Left ventricle myocardium inferior (tissue), 1 donor: ENCODE measurements around the gene PHLDA2. TPM values are rescaled to one million over a fixed set of nuclear protein-coding genes. Genes with fewer than 3 reads are reported as not detected.
"Not testable (repeated sequence)": the region's sequence is repeated elsewhere in the genome, so short reads cannot be mapped to it uniquely, and the experiment has no call there.

Experiments used
- DNase-seq: peaks from one replicate; pipeline ENCODE4 v3.0.0-alpha.2; 2020
- H3K27ac ChIP-seq: fragments of 200-600 bp; replicated peaks from 2 replicates; pipeline ENCODE4 v1.8.0; 2021
- H3K27me3 ChIP-seq: fragments of 200-600 bp; 2 replicates; pipeline ENCODE4 v1.8.0; 2021; ENCODE audit warnings: low read depth
- H3K36me3 ChIP-seq: fragments of 200-600 bp; 2 replicates; pipeline ENCODE4 v1.8.0; 2021
- H3K4me1 ChIP-seq: fragments of 200-600 bp; 2 replicates; pipeline ENCODE4 v1.8.0; 2021
- H3K4me3 ChIP-seq: fragments of 200-600 bp; 2 replicates; pipeline ENCODE4 v1.8.0; 2021; ENCODE audit warnings: mild to moderate bottlenecking, moderate library complexity
- H3K9me3 ChIP-seq: fragments of 200-600 bp; replicated peaks from 2 replicates; pipeline ENCODE4 v1.8.0; 2021
- CTCF ChIP-seq: fragments of 200-600 bp; IDR thresholded peaks from 2 replicates; pipeline ENCODE4 v1.8.0; 2021; ENCODE audit warnings: antibody characterized with exemption, mild to moderate bottlenecking, borderline replicate concordance
- intact Hi-C: fragments of 100-400 bp; cut with micrococcal nuclease; formaldehyde crosslinking; loops from one replicate; pipeline ENCODE4 v1.11.0; 2022
- total RNA-seq: library from RNA; stranded (reverse); fragmentation: NEBNext Ultra II Directional; extraction: Animal tissue kit (Norgen Biotek cat#: 25700); gene quantifications from one replicate; pipeline ENCODE4 v1.2.1, GENCODE V29; 2021
- donor health status: DM: no; HTN: yes; CAD: no; lungs with severe emphysema.

Gene PHLDA2
- total RNA-seq, 1 donor from 2014 or later, result not detected

GRCh38 chr11:2910401-2910955 is 18.7 kb downstream of the PHLDA2 start:
- no peak overlapping the region for H3K27ac ChIP-seq
- H3K27me3 ChIP-seq, result peaks cover 32% of the 10 kb centered on the region
- H3K4me1 ChIP-seq, result peaks cover 32% of the 10 kb centered on the region
- H3K4me3 ChIP-seq, result no peak overlapping the region
- no peaks in the 10 kb centered on the region for H3K36me3 ChIP-seq
- intact Hi-C loops, result no loop called here
- no peak for TF ChIP-seq CTCF
- no peak for DNase-seq
- peaks cover 5% of the 10 kb centered on the region for H3K9me3 ChIP-seq

GRCh38 chr11:2909133-2909902 is 19.9 kb downstream of the PHLDA2 start:
- H3K9me3 ChIP-seq, result peaks cover 5% of the 10 kb centered on the region
- H3K4me1 ChIP-seq, result peaks cover 23% of the 10 kb centered on the region
- no peak for TF ChIP-seq CTCF
- intact Hi-C loops, result no loop called here
- peak overlapping the region; percentile 30 for H3K4me3 ChIP-seq
- no peak overlapping the region for H3K27ac ChIP-seq
- H3K27me3 ChIP-seq, result peaks cover 42% of the 10 kb centered on the region
- no peaks in the 10 kb centered on the region for H3K36me3 ChIP-seq
- no peak for DNase-seq

- no peaks in the 10 kb centered on the region for H3K36me3 ChIP-seq
- intact Hi-C loops, result no loop called here
- no peak overlapping the region for H3K4me3 ChIP-seq
- H3K27me3 ChIP-seq, result peaks cover 54% of the 10 kb centered on the region
- no peak for TF ChIP-seq CTCF
- no peak for DNase-seq
- peaks cover 17% of the 10 kb centered on the region for H3K4me1 ChIP-seq
- H3K27ac ChIP-seq, result no peak overlapping the region
- peaks cover 5% of the 10 kb centered on the region for H3K9me3 ChIP-seq
Observed at GRCh38 chr11:2908130-2908529, 21.1 kb downstream of the PHLDA2 start.

- H3K4me3 ChIP-seq, intact Hi-C loops, H3K9me3 ChIP-seq, H3K36me3 ChIP-seq, H3K27ac ChIP-seq, DNase-seq: not testable (repeated sequence)
- peaks cover 68% of the 10 kb centered on the region for H3K27me3 ChIP-seq
- H3K4me1 ChIP-seq, result peaks cover 33% of the 10 kb centered on the region
Observed at GRCh38 chr11:2905299-2905698, 23.9 kb downstream of the PHLDA2 start.

GRCh38 chr11:2904153-2905052 is 24.8 kb downstream of the PHLDA2 start:
- no peak for TF ChIP-seq CTCF
- Histone ChIP-seq H3K36me3 (no peaks in the 10 kb centered on the region), H3K4me3 (no peak overlapping the region), H3K9me3 (peaks cover 5% of the 10 kb centered on the region), H3K27ac (no peak overlapping the region), H3K27me3 (peaks cover 62% of the 10 kb centered on the region), H3K4me1 (peaks cover 37% of the 10 kb centered on the region)
- DNase-seq, result no peak
- intact Hi-C loops, result no loop called here

- Histone ChIP-seq H3K27ac (no peak overlapping the region), H3K27me3 (peaks cover 55% of the 10 kb centered on the region), H3K36me3 (no peaks in the 10 kb centered on the region), H3K4me1 (peaks cover 38% of the 10 kb centered on the region), H3K9me3 (peaks cover 5% of the 10 kb centered on the region), H3K4me3 (no peak overlapping the region)
- TF ChIP-seq CTCF, result no peak
- DNase-seq, result no peak
- intact Hi-C loops, result no loop called here
Observed at GRCh38 chr11:2903672-2904011, 25.6 kb downstream of the PHLDA2 start.
